Right atrium auricular region (tissue), 2 donors: ENCODE data around the gene SLC22A16. TPM values are rescaled to one million over a fixed set of nuclear protein-coding genes. Genes with fewer than 3 reads are reported as not detected.

Source experiments
- DNase-seq: peaks from one replicate; pipeline ENCODE4 v3.0.0-alpha.2; 2019; ENCODE audit warnings: low spot score
- H3K27ac ChIP-seq, 2 donors: fragments of 200-600 bp; sonication (generic); 1 replicate in 1 of 2; 2 replicates in 1 of 2; pipeline ENCODE4 v1.5.1; 2016 to 2019
- H3K27me3 ChIP-seq, 2 donors: fragments of 200-600 bp; sonication (generic); one replicate each; pipeline versions ENCODE4 v1.5.1 to v1.6.0; 2017 to 2019
- H3K36me3 ChIP-seq: fragments of 200-600 bp; sonication (generic); one replicate; pipeline ENCODE4 v1.5.1; 2016
- H3K4me1 ChIP-seq, 2 donors: fragments of 200-600 bp; sonication (generic); one replicate each; pipeline versions ENCODE4 v1.5.1 to v1.6.0; 2017 to 2019
- H3K4me3 ChIP-seq, 2 donors: fragments of 200-600 bp; sonication (generic); 1 replicate in 1 of 2; 2 replicates in 1 of 2; pipeline ENCODE4 v1.5.1; 2017 to 2019; ENCODE audit warnings: mild to moderate bottlenecking in 1 of 2, moderate library complexity in 1 of 2
- H3K9me3 ChIP-seq, 2 donors: fragments of 200-600 bp; sonication (generic); one replicate each; pipeline ENCODE4 v1.5.1; 2019
- total RNA-seq, 2 donors: library from RNA; depleted of rRNA; stranded (reverse); fragments of >200 nt; gene quantifications; one replicate each; pipeline ENCODE4 v1.1.0, GENCODE V29; 2016
- TF ChIP-seq, protein P1 (sequence below), 2 donors: fragments of 200-600 bp; sonication (generic); IDR thresholded peaks; one replicate each; pipeline ENCODE4 v1.5.1; 2019; ENCODE audit warnings: antibody characterized with exemption in 2 of 2

SLC22A16 gene
- total RNA-seq, 2 donors from 2014 or later, result not detected

DNA sequence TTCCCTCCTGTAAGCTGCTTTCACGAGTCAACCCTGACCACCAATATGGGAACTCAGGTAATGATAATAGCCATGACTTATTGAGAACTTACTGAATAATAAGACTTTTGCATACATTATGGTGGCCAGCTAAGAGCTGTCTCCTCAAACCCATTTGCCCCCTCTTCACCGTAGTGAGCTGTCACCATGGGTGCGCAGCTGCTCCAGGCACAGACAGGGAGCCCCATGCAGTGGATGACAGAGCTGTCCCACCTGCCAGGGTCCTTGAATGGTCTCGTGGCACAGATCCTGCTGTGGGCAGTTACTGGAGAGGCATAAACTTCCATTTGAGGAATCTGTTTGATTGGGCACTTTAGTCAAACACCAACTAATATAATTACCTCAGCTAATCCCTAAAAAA lies 1.9 kb downstream of the SLC22A16 start:
- no peak overlapping the region for H3K27ac ChIP-seq
- H3K9me3 ChIP-seq, result no peaks in the 10 kb centered on the region
- no peaks in the 10 kb centered on the region for H3K4me1 ChIP-seq
- no peak overlapping the region for H3K4me3 ChIP-seq
- H3K27me3 ChIP-seq, result no peaks in the 10 kb centered on the region
- no peak for DNase-seq
- no peaks in the 10 kb centered on the region for H3K36me3 ChIP-seq
- TF ChIP-seq, protein P1, sequence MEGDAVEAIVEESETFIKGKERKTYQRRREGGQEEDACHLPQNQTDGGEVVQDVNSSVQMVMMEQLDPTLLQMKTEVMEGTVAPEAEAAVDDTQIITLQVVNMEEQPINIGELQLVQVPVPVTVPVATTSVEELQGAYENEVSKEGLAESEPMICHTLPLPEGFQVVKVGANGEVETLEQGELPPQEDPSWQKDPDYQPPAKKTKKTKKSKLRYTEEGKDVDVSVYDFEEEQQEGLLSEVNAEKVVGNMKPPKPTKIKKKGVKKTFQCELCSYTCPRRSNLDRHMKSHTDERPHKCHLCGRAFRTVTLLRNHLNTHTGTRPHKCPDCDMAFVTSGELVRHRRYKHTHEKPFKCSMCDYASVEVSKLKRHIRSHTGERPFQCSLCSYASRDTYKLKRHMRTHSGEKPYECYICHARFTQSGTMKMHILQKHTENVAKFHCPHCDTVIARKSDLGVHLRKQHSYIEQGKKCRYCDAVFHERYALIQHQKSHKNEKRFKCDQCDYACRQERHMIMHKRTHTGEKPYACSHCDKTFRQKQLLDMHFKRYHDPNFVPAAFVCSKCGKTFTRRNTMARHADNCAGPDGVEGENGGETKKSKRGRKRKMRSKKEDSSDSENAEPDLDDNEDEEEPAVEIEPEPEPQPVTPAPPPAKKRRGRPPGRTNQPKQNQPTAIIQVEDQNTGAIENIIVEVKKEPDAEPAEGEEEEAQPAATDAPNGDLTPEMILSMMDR (IDR thresholded peaks at IDR 0.05), result no peak

DNA sequence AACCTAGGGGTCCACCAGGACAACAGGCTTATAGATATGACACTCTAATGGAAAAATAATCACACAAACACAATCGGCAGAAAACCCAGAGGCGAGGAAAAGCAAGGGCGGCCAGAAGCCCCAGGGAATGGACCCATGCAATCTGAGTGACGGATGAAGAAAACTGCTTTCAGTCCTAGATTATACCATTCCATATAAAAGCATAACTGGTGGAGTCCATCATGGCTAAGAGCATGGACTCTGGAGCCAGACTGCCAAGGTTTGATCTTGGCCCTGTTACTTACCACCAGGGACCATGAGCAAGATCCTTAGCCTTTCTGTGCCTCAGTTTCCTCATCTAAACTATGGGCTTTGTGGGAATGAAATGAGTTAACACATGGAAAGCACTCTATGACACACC lies 3.7 kb downstream of the SLC22A16 start:
- DNase-seq, result no peak
- Histone ChIP-seq H3K9me3 (no peaks in the 10 kb centered on the region), H3K4me1 (no peaks in the 10 kb centered on the region), H3K27me3 (no peaks in the 10 kb centered on the region), H3K27ac (no peak overlapping the region), H3K36me3 (no peaks in the 10 kb centered on the region), H3K4me3 (no peak overlapping the region)
- TF ChIP-seq, protein P1 (IDR thresholded peaks at IDR 0.05), result no peak

GRCh38 chr6:110471726-110472365 lies 4.6 kb downstream of the SLC22A16 start:
- Histone ChIP-seq H3K27me3 (no peaks in the 10 kb centered on the region), H3K27ac (no peak overlapping the region), H3K4me3 (no peak overlapping the region), H3K9me3 (no peaks in the 10 kb centered on the region), H3K36me3 (no peaks in the 10 kb centered on the region), H3K4me1 (no peaks in the 10 kb centered on the region)
- TF ChIP-seq, protein P1 (IDR thresholded peaks at IDR 0.05), result no peak
- no peak for DNase-seq

DNA sequence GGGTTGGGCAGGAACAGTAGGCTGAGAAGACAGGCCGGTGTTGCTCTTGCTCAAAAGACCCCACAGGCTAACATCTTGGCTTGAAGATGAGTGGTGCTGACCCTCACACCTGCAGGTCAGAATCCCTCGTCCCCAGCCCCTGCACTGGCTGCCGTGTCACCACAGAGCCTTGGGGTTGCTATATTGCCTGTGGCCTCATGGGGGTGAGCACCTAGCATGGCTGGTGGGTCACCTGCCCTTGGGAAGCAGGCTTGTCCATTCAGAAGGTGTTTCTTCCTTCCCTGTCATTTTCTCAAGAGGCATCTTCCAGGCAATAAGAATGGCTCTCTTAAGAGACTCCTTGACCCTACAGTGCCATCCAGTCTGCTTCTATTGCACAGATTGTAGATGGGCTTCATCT lies 7.7 kb downstream of the SLC22A16 start:
- H3K27me3 ChIP-seq, result no peaks in the 10 kb centered on the region
- DNase-seq, result no peak
- no peak overlapping the region for H3K4me3 ChIP-seq
- no peaks in the 10 kb centered on the region for H3K4me1 ChIP-seq
- H3K27ac ChIP-seq, result no peak overlapping the region
- TF ChIP-seq, protein P1 (IDR thresholded peaks at IDR 0.05), result no peak
- H3K9me3 ChIP-seq, result peaks cover 0 to 3% of the 10 kb centered on the region in 2 donors
- H3K36me3 ChIP-seq, result no peaks in the 10 kb centered on the region

GRCh38 chr6:110467566-110468140 lies 8.8 kb downstream of the SLC22A16 start:
- Histone ChIP-seq H3K4me3 (no peak overlapping the region), H3K4me1 (no peaks in the 10 kb centered on the region), H3K27me3 (no peaks in the 10 kb centered on the region), H3K27ac (no peak overlapping the region), H3K36me3 (no peaks in the 10 kb centered on the region), H3K9me3 (peaks cover 0 to 13% of the 10 kb centered on the region in 2 donors)
- no peak for DNase-seq
- TF ChIP-seq, protein P1 (IDR thresholded peaks at IDR 0.05), result no peak
